ENCODE measurements around the gene MC2R. TPM values are rescaled to one million over a fixed set of nuclear protein-coding genes. Genes with fewer than 3 reads are reported as not detected.

MC2R gene
- total and polyA plus RNA-seq, 2 of the 4 experiments (the other 2 are of a cell fraction): not detected

- 60% methylated on average over 2 of the region's 10 CpGs; no CpG with 5 or more reads in 1 of the 2 experiments for WGBS, 2 experiments (ENCODE audit: extremely low coverage in 2 of 2, insufficient read length in 1 of 2)
- TF ChIP-seq CEBPB (IDR thresholded peaks at IDR 0.05; ENCODE audit: low read depth, low read length) (no peak), RCOR1 (IDR thresholded peaks at IDR 0.05; ENCODE audit: insufficient replicate concordance, low read length) (no peak), MXI1 (IDR thresholded peaks at IDR 0.05; ENCODE audit: borderline replicate concordance, low read depth, low read length) (no peak), POLR2A (IDR thresholded peaks at IDR 0.05; ENCODE audit: low read depth, low read length) (no peak), MAFK (IDR thresholded peaks at IDR 0.05; ENCODE audit: low read depth, low read length) (no peak), BHLHE40 (IDR thresholded peaks at IDR 0.05; ENCODE audit: low read depth, low read length) (no peak), MAZ (IDR thresholded peaks at IDR 0.05; ENCODE audit: borderline replicate concordance, low read depth, low read length) (no peak), CHD1 (IDR thresholded peaks at IDR 0.05; ENCODE audit: low read depth, low read length) (no peak), NFE2L2 (IDR thresholded peaks at IDR 0.05; ENCODE audit: low read depth, low read length) (no peak), FOS (IDR thresholded peaks at IDR 0.05; ENCODE audit: low read depth, low read length) (no peak), SMC3 (IDR thresholded peaks at IDR 0.05; ENCODE audit: low read depth, low read length) (no peak), RFX5 (IDR thresholded peaks at IDR 0.05; ENCODE audit: low read depth, low read length) (no peak), RAD21 (IDR thresholded peaks at IDR 0.05; ENCODE audit: low read length) (no peak)
- TF ChIP-seq, protein P1, sequence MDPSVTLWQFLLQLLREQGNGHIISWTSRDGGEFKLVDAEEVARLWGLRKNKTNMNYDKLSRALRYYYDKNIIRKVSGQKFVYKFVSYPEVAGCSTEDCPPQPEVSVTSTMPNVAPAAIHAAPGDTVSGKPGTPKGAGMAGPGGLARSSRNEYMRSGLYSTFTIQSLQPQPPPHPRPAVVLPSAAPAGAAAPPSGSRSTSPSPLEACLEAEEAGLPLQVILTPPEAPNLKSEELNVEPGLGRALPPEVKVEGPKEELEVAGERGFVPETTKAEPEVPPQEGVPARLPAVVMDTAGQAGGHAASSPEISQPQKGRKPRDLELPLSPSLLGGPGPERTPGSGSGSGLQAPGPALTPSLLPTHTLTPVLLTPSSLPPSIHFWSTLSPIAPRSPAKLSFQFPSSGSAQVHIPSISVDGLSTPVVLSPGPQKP (IDR thresholded peaks at IDR 0.05; ENCODE audit: borderline replicate concordance, low read depth, low read length): no peak
- TF ChIP-seq, protein P2, sequence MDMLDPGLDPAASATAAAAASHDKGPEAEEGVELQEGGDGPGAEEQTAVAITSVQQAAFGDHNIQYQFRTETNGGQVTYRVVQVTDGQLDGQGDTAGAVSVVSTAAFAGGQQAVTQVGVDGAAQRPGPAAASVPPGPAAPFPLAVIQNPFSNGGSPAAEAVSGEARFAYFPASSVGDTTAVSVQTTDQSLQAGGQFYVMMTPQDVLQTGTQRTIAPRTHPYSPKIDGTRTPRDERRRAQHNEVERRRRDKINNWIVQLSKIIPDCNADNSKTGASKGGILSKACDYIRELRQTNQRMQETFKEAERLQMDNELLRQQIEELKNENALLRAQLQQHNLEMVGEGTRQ (IDR thresholded peaks at IDR 0.05; ENCODE audit: low read depth, low read length): no peak
- TF ChIP-seq, protein P3, sequence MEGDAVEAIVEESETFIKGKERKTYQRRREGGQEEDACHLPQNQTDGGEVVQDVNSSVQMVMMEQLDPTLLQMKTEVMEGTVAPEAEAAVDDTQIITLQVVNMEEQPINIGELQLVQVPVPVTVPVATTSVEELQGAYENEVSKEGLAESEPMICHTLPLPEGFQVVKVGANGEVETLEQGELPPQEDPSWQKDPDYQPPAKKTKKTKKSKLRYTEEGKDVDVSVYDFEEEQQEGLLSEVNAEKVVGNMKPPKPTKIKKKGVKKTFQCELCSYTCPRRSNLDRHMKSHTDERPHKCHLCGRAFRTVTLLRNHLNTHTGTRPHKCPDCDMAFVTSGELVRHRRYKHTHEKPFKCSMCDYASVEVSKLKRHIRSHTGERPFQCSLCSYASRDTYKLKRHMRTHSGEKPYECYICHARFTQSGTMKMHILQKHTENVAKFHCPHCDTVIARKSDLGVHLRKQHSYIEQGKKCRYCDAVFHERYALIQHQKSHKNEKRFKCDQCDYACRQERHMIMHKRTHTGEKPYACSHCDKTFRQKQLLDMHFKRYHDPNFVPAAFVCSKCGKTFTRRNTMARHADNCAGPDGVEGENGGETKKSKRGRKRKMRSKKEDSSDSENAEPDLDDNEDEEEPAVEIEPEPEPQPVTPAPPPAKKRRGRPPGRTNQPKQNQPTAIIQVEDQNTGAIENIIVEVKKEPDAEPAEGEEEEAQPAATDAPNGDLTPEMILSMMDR (conservative IDR thresholded peaks at IDR 0.05; ENCODE audit: low read depth, low read length): no peak
- Histone ChIP-seq H3K23ac (ENCODE audit: low read depth, low read length) (no peak overlapping the region), H3K4me3 (ENCODE audit: insufficient read depth, low read depth, low read length) (no peak overlapping the region), H2AFZ (replicated peaks; ENCODE audit: low read length, poor library complexity) (no peak overlapping the region), H3K9me3 (ENCODE audit: control insufficient read depth, insufficient read depth, low read length) (peaks cover 26% of the 10 kb centered on the region), H3K27me3 (ENCODE audit: control insufficient read depth, insufficient read depth, low read length) (no peaks in the 10 kb centered on the region), H4K20me1 (ENCODE audit: insufficient read depth, low read length) (no peaks in the 10 kb centered on the region), H3K79me1 (ENCODE audit: low read depth in 1 of 2, low read length in 2 of 2) (no peaks in the 10 kb centered on the region), H3K27ac (ENCODE audit: insufficient read depth, low read length) (no peak overlapping the region), H4K8ac (ENCODE audit: low read depth in 2 of 2, low read length in 2 of 2) (no peak overlapping the region), H3K36me3 (ENCODE audit: control insufficient read depth, insufficient read depth, low read length) (no peaks in the 10 kb centered on the region), H3K9me1 (ENCODE audit: insufficient read depth, low read length) (no peaks in the 10 kb centered on the region), H3K14ac (replicated peaks; ENCODE audit: low read depth, low read length) (no peak overlapping the region), H2AK5ac (ENCODE audit: low read depth, low read length) (no peak overlapping the region), H4K5ac (ENCODE audit: low read depth, low read length) (no peak overlapping the region), H2BK5ac (ENCODE audit: low read depth, low read length, poor library complexity, severe bottlenecking) (no peak overlapping the region), H3K4ac (ENCODE audit: low read depth, low read length) (no peak overlapping the region), H2AK9ac (replicated peaks; ENCODE audit: low read depth, low read length, poor library complexity) (no peak overlapping the region), H3K56ac (ENCODE audit: extremely low read depth, insufficient read depth, low read length) (no peak overlapping the region), H3K4me2 (ENCODE audit: low read depth, low read length) (no peak overlapping the region), H4K91ac (ENCODE audit: insufficient read depth, low read depth, low read length) (no peak overlapping the region), H3K4me1 (ENCODE audit: control insufficient read depth, insufficient read depth, low read length) (no peaks in the 10 kb centered on the region), H2BK120ac (ENCODE audit: low read depth, low read length) (no peak overlapping the region), H2BK20ac (ENCODE audit: low read depth, low read length) (no peak overlapping the region), H3K18ac (ENCODE audit: low read depth, low read length) (no peak overlapping the region), H2BK15ac (ENCODE audit: low read depth, low read length) (no peak overlapping the region), H3K9ac (ENCODE audit: low read depth, low read length) (no peak overlapping the region)
- no TSS peak for BruUV-seq (replicated peaks)
- intact Hi-C loops (cut with micrococcal nuclease): no loop called here
- in situ Hi-C loops (cut with MboI; ENCODE audit: low sequenced_read_pairs): no loop called here
- DNase-seq (no peak), ATAC-seq (ENCODE audit: low read depth) (no peak)
- POLR2A ChIA-PET (ENCODE audit: unreplicated experiment): no interaction called here
- CTCF ChIA-PET: no interaction called here
- dilution Hi-C loops (cut with HindIII; ENCODE audit: low sequenced_read_pairs, unreplicated experiment): no loop called here
These were observed 2.1 kb downstream of the MC2R start for GRCh38 chr18:13913205-13913604.

All from IMR-90 (cell line).